Amniotic stem cell (primary cell): ENCODE results near the gene COQ10A.
"Not testable (repeated sequence)": the region's sequence is repeated elsewhere in the genome, so short reads cannot be mapped to it uniquely, and the experiment has no call there.

Experiments
- DNase-seq: peaks from one replicate; lab custom pipeline; 2025; lab: John Stamatoyannopoulos, UW

COQ10A gene

DNA sequence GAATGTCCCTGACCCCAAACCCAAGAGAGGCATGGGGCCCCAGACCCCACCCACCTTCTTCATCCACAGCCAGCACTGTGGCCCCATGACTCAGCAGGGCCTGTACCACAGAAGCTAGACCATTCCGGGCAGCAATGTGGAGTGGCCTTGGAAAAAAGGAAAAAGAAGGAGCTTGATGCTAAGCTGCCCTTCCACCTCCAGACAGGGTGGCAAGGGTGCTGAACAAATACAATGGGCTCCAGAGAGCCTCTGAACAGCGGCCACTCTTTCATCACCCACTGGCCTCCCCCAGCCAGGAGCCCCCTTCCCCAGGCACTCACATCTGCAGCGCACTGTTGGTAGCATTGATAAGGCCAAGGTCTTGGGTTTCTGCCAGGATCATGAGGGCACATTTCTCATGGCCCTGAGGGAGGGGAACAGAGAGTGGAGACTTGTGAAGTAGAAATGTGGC, 23.0 kb upstream of the COQ10A start:
- DNase-seq = no peak

DNA sequence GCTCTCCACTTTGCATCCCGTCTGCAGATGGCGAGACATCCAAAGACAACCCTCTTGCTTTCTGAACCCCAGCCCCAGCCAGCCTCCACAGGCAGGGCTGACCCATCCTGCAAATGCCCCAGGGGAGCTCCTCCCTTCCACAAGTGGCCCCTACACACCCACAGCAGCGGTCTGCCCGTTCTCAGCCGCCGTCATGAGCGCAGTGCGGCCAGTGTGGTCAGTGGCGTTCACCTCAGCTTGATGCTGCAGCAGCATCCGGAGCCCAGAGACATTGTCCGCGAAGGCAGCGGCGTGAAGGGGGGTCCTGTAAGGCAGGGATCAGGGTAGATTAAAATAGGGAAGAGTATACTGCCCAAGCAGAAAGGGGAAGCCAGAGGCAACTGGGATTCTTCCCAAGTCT, 22.2 kb upstream of the COQ10A start:
- DNase-seq = no peak

DNA sequence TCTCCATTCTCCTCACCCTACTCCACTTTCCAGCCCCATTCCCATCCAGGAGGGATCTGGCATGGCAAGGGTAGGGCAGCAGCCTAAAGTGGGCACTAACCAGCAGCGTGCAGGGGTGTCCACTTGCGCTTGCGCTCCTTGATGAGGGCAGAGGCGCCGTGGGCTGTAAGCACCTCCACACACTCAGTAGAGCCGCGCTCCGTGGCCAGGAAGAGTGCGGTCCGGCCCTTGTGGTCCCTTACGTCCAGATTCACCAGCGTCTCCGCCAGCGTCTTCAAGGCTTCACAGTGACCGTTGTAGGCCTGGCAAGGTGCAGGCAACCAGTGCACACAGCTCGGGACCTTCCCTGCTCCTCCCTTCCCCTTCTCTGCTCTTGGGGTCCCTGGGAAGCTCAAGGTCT, 18.8 kb upstream of the COQ10A start:
- DNase-seq = no peak

DNA sequence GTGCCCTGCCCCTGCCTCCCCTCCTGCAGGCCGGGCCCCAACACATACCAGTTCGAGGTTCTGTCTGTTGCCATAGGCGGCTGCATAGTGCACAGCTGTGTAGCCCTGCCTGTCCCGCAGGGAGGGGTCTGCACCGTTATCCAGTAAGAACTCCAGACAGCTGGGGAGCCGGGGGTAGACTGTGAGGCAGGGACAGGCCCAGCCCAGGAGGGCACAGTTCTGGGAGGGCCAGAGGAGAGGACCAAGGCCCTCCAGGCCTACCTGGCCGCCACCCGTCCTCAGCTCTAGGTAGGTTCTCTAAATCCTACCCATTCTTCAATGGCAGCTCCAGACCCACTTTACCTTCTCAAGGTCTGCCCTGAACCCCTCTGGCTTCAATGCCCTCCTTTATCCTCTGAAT, 18.0 kb upstream of the COQ10A start:
- DNase-seq = no peak

DNA sequence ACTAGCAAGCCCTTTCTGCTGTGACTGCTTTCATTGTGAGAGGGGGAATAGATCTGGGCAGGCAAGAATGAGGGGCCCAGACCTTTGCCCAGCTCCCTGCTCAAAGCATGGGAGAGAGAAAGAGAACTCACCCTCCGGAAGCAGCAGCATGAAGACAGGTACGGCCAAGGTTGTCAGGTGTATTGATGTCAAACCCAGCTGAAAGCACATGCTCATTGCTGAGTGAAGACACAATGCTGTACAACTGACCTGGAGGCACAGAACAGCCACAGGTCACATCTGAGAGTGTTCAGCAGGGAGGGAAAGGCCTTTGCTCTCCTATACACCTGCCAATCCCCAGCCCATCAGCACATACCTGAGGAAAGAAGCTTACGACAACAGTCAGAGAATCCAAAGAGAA, 14.1 kb upstream of the COQ10A start:
- DNase-seq = no peak

- no peak for DNase-seq
Measured at GRCh38 chr12:56253091-56253490, 13.7 kb upstream of the COQ10A start.

GRCh38 chr12:56255671-56256070, 11.1 kb upstream of the COQ10A start:
- DNase-seq = no peak

DNA sequence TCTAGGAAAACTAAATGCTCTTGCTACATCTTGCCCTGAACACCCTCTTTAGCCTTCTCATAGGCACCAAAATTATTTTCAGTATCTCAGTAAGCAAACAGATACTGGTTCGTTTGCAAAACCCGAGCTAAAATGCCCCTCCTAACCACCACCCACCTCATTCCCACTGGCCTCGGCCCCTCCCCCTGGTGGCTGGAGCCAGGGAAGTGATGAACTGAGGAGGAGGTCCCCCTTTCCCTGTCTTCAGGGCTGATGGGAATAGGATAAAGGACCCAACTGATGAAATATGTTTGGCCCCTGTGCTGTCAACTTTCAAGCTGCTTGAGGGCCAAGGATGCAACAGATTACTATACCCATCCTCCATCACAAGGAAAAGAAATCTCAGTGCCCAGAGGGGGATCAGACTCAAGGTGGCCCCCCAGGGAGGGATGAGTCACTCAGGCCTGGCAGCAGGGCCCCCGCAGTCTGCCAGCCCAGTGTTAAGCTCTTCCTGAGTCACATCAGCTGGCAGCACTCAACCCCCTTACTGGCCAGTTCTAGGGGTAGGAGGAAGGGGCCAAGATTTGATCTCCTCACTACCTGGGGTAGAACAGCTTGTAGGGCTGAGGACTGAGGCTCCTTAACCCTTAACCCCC, 10.3 kb upstream of the COQ10A start:
- DNase-seq = no peak

DNA sequence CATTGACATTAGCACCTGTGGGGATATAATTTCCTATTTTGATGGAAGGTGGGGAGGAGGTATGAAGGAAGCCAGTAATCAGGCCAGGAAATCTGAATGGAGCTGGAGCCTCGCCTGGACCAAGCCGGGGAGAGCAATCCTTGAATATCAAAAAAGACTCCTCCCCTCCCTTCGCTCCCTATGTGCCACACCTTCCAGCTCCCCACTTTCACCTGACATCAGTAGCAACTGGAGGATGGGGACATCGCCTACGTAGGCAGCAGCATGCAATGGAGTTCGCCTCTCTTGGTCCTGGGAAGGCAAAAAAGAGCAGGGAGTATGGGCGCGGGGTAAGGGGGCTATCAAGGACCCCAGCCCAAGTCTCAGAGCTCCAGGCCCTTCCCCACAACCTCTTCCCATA, 9.7 kb upstream of the COQ10A start:
- DNase-seq = no peak

DNA sequence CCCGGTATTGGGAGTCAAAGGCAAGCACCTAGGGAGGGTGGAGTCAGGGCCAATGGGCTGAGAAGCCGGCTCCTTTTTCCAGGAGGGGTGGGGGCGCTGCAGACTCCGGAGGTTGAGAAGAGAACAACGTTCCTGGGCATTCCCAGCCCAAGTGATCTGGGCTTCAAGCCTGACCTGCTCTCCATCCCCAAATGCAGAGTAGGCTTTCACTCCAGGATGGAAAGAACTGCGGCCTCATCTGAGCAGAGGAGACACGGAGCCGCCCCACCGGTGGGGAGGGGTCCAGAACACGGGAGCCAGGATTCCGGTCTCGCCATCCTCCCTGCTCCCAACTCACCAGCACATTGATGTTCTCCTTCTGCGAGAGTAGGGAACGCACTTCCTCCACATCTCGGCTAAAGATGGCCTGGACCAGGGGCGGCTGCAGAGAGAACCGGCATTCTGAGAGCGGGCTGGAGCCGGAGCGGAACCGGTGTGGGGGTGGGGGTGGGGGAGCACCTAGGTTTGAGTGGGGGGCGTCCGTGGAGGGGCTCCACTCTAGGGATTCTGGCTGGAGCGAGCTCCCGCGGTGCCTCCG, 9.2 kb upstream of the COQ10A start:
- DNase-seq = no peak

GRCh38 chr12:56258068-56258819, 8.5 kb upstream of the COQ10A start, which contains the start of gene ANKRD52:
TSS of gene ANKRD52 (minus strand) at chr12:56258384. CDS start at chr12:56258269, 115 bp downstream.
- peak; percentile 77 for DNase-seq

DNA sequence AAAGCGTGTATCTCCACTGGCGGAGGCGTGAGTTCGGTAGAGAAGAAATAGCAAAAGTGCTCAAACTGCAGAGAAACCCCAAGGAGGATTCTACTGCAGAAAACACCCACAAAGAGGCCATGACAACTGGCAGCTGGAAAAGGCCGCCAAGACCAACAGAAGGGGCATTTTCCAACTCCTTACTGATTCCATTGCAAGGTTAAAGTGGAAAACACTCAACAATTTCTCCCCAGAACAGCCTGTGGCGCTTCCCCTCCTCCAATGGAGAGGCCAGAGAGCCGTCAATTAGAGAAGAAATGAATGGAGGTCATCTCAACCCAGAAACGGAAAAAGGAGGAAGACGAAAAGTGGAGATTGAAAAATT, 7.9 kb upstream of the COQ10A start:
- no peak for DNase-seq

DNA sequence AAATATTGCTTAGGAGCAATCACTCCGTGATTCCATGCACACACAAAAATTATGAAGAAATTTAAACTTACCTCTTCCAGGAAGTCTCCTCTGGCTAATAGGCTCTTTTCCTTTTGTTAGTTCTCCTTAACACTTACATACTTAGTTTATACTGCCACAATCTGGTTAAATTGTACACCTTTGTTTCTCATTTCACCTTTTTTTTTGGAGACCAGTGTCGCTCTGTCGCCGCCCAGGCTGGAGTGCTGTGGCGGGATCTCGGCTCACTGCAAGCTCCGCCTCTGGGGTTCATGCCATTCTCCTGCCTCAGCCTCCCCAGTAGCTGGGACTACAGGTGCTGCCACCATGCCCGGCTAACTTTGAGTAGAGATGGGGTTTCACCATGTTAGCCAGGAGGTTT, 6.4 kb upstream of the COQ10A start:
- DNase-seq = no peak

DNA sequence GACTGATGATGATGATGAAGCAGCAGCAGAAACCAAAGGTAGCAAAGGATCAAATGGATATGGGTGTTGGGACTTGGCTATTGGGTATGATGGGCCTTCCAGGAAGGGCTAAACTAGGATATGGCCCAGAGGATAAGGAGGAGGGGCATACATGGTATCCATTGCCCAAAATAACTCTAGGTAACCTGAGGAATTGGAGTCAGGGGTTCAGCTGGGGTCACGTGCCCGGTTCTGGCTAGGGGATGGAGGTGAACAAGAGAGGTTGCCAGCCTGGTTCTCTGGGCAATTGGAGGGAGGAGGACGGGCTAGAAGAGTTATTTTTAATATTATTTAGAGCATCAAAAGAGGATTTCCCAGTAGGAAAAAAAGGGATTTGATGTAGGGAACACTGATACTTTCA, 5.8 kb upstream of the COQ10A start:
- DNase-seq = no peak

- no peak for DNase-seq
Measured at GRCh38 chr12:56261503-56262232, 5.1 kb upstream of the COQ10A start.

GRCh38 chr12:56262955-56263354, 3.8 kb upstream of the COQ10A start:
- DNase-seq = not testable (repeated sequence)

- DNase-seq = not testable (repeated sequence)
Measured at GRCh38 chr12:56266068-56266692, 562 bp upstream of the COQ10A start.

DNA sequence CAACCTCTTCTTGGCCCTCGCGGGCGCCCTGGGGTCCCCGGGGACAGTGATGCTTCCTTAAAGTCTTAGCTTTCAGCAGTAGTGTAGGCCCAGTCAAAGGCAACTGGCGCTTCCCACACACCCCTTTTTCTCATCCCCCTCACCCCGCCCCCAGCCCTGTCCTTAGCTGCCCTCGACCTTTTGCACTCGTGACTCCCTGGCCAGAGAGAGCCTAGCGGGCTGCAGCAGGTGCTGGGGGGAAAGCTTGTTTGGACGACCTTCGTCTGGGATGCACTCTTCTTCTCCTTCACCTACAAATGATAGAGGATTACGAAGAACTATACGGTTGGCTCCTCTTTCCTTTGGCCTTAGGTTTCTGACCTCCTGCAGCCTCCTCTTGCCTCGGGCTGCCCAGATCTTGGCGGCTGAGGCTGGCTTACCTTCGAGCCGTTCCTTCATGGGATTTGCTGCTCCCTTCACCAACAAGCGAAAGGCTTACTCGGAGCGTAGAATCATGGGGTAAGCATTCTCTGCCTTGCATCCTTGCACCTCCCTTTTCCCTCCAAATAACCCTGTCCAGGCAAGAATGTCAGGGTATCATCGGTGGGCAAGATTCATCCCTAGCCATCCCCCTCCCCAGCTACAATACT, 815 bp downstream of the COQ10A start:
- DNase-seq = no peak

GRCh38 chr12:56271031-56271430, 4.3 kb downstream of the COQ10A start:
- no peak for DNase-seq

- DNase-seq = not testable (repeated sequence)
Measured at GRCh38 chr12:56272468-56272867, 5.7 kb downstream of the COQ10A start.

DNA sequence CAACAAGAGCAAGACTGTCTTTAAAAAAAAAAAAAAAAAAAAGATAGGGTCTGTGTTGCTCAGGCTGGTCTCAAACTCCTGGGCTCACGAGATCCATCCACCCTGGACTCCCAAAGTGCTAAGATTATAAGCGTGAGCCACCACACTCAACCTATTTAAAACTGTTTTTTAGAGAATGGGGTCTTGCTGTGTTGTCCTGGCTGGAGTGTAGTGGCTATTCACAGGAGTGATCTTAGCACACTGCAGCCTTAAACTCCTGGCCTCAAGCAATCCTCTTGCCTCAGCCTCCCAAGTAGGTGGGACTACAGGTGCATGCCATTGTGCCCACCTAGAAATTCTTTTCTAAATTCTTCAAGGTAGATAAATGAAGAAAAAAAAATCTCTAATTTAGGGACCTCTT, 7.6 kb downstream of the COQ10A start:
- no peak for DNase-seq

- no peak for DNase-seq
Measured at GRCh38 chr12:56278905-56279304, 12.2 kb downstream of the COQ10A start.
